HG03139 (cell line): ENCODE data around the gene NATD1.
"Not testable (repeated sequence)": the region's sequence is repeated elsewhere in the genome, so short reads cannot be mapped to it uniquely, and the experiment has no call there.

Source experiments
- ATAC-seq: cut with Tn5 transposase; IDR thresholded peaks from one replicate; pipeline ENCODE4 v1.9.1; 2021; ENCODE audit not compliant: unreplicated experiment

The NATD1 gene

GRCh38 chr17:21194703-21195102 lies 58.5 kb downstream of the NATD1 start:
- no peak for ATAC-seq

GRCh38 chr17:21194226-21194625 lies 59.0 kb downstream of the NATD1 start:
- no peak for ATAC-seq

- ATAC-seq: no peak
These were observed 60.2 kb downstream of the NATD1 start for GRCh38 chr17:21193031-21193430.

GRCh38 chr17:21192414-21192813 lies 60.8 kb downstream of the NATD1 start:
- ATAC-seq: not testable (repeated sequence)

GRCh38 chr17:21191698-21192097 lies 61.5 kb downstream of the NATD1 start:
- ATAC-seq: no peak

- no peak for ATAC-seq
These were observed 63.1 kb downstream of the NATD1 start for GRCh38 chr17:21190078-21190477.

- no peak for ATAC-seq
These were observed 63.8 kb downstream of the NATD1 start for GRCh38 chr17:21189361-21189760.
